ENCODE data around the gene SH3GL2.

GRCh38 chr9:17556255-17556654 is 22.6 kb upstream of the SH3GL2 start:
- TF ChIP-seq POLR2AphosphoS5 (IDR thresholded peaks at IDR 0.05; ENCODE audit: low read depth, low read length) (no peak), TAF1 (IDR thresholded peaks at IDR 0.05; ENCODE audit: borderline replicate concordance, low read depth, low read length) (no peak)
